GM23338 (cell line): ENCODE data around the gene UBASH3A. TPM values are rescaled to one million over a fixed set of nuclear protein-coding genes. Genes with fewer than 3 reads are reported as not detected.

ENCODE experiments used
- ATAC-seq: fragments of 200-7000 bp; cut with Tn5 transposase; 3 replicates; pipeline ENCODE4 v1.9.1; 2020
- DNase-seq: peaks from one replicate; pipeline ENCODE4 v3.0.0-alpha.2; 2015; ENCODE audit warnings: low spot score
- H2AFZ ChIP-seq: fragments of 200-600 bp; sonication (generic); 2 replicates; pipeline ENCODE4 v1.8.0; 2016; ENCODE audit warnings: antibody characterized with exemption, mild to moderate bottlenecking, moderate library complexity
- H3F3A ChIP-seq: fragments of 200-600 bp; sonication (generic); replicated peaks from 2 replicates; pipeline ENCODE4 v1.8.0; 2017; ENCODE audit warnings: antibody characterized with exemption, mixed run types, low read depth
- H3K27ac ChIP-seq: fragments of 200-600 bp; sonication (generic); 2 replicates; pipeline ENCODE4 v1.6.1; 2016; ENCODE audit warnings: low read depth
- H3K27me3 ChIP-seq: fragments of 200-600 bp; sonication (generic); 2 replicates; pipeline ENCODE4 v1.8.0; 2016; ENCODE audit warnings: mild to moderate bottlenecking, mixed run types, moderate library complexity; ENCODE audit not compliant: insufficient read depth
- H3K36me3 ChIP-seq: fragments of 200-600 bp; sonication (generic); 2 replicates; pipeline ENCODE4 v1.8.0; 2016; ENCODE audit warnings: mild to moderate bottlenecking; ENCODE audit not compliant: insufficient read depth
- H3K4me1 ChIP-seq: fragments of 200-600 bp; sonication (generic); 2 replicates; pipeline ENCODE4 v1.8.0; 2016; ENCODE audit warnings: mild to moderate bottlenecking, moderate library complexity; ENCODE audit not compliant: insufficient read depth
- H3K4me2 ChIP-seq: fragments of 200-600 bp; sonication (generic); 2 replicates; pipeline ENCODE4 v1.7.1; 2017; ENCODE audit warnings: mixed run types
- H3K4me3 ChIP-seq: fragments of 200-600 bp; sonication (generic); 2 replicates; pipeline ENCODE4 v1.6.1; 2016; ENCODE audit warnings: mixed run types
- H3K79me2 ChIP-seq: fragments of 200-600 bp; sonication (generic); replicated peaks from 2 replicates; pipeline ENCODE4 v1.8.0; 2017; ENCODE audit warnings: mild to moderate bottlenecking; ENCODE audit not compliant: insufficient read depth
- H3K9me2 ChIP-seq: fragments of 200-600 bp; sonication (generic); 2 replicates; pipeline ENCODE4 v1.8.0; 2017; ENCODE audit not compliant: insufficient read depth
- H4K20me1 ChIP-seq: fragments of 200-600 bp; sonication (generic); replicated peaks from 2 replicates; pipeline ENCODE4 v1.8.0; 2017; ENCODE audit warnings: mild to moderate bottlenecking; ENCODE audit not compliant: insufficient read depth
- H3K27ac Mint-ChIP-seq: 2 replicates; pipeline ENCODE4 v1.8.0; 2020; ENCODE audit warnings: inconsistent platforms, mild to moderate bottlenecking, moderate library complexity, mixed read lengths
- H3K27me3 Mint-ChIP-seq: 3 replicates; pipeline ENCODE4 v1.8.0; 2022; ENCODE audit warnings: low read depth, mild to moderate bottlenecking, moderate library complexity, mixed read lengths, inconsistent platforms; ENCODE audit not compliant: insufficient read depth, poor library complexity
- H3K36me3 Mint-ChIP-seq: 3 replicates; pipeline ENCODE4 v1.8.0; 2021; ENCODE audit warnings: low read depth, mild to moderate bottlenecking, inconsistent platforms, moderate library complexity, mixed read lengths
- H3K4me1 Mint-ChIP-seq: 3 replicates; pipeline ENCODE4 v1.8.0; 2020; ENCODE audit warnings: mild to moderate bottlenecking, inconsistent platforms, mixed read lengths
- H3K4me3 Mint-ChIP-seq: 3 replicates; pipeline ENCODE4 v1.8.0; 2021; ENCODE audit warnings: moderate library complexity, mild to moderate bottlenecking, inconsistent platforms, mixed read lengths
- H3K9me3 Mint-ChIP-seq: 3 replicates; pipeline ENCODE4 v1.8.0; 2020; ENCODE audit warnings: moderate library complexity, mild to moderate bottlenecking, inconsistent platforms, mixed read lengths
- CREB1 ChIP-seq: fragments of 250-450 bp; sonication (Bioruptor Pico); IDR thresholded peaks from 2 replicates; pipeline ENCODE4 v1.5.0; 2020; ENCODE audit warnings: low read depth, mild to moderate bottlenecking, moderate library complexity
- EZH2 ChIP-seq: fragments of 200-600 bp; sonication (generic); IDR thresholded peaks from one replicate; pipeline ENCODE4 v1.8.0; 2017; ENCODE audit warnings: antibody characterized with exemption, mild to moderate bottlenecking, low read depth; ENCODE audit not compliant: unreplicated experiment
- EZH2phosphoT487 ChIP-seq: fragments of 200-600 bp; sonication (generic); IDR thresholded peaks from one replicate; pipeline ENCODE4 v1.8.1; 2018; ENCODE audit warnings: antibody characterized with exemption; ENCODE audit not compliant: unreplicated experiment
- JUNB ChIP-seq: IDR thresholded peaks from one replicate; pipeline ENCODE4 v1.6.1; 2016; ENCODE audit warnings: antibody characterized with exemption; ENCODE audit not compliant: unreplicated experiment
- POLR2AphosphoS5 ChIP-seq: IDR thresholded peaks from 2 replicates; pipeline ENCODE4 v1.6.1; 2016; ENCODE audit warnings: antibody characterized with exemption, low read depth
- STAT1 ChIP-seq: IDR thresholded peaks from one replicate; pipeline ENCODE4 v1.6.1; 2016; ENCODE audit warnings: antibody characterized with exemption; ENCODE audit not compliant: unreplicated experiment
- ZNF114 ChIP-seq: fragments of 250-450 bp; sonication (Bioruptor Pico); IDR thresholded peaks from 2 replicates; pipeline ENCODE4 v1.5.0; 2020; ENCODE audit warnings: mild to moderate bottlenecking, moderate library complexity
- polyA plus RNA-seq: library from polyadenylated mRNA; unstranded; fragments of >200 nt; fragmentation: Nextera tagmentation; extraction: Ambion mirVana; gene quantifications from 2 replicates; pipeline ENCODE4 v1.2.1, GENCODE V29; 2016
- total RNA-seq: library from RNA; depleted of rRNA; stranded (reverse); fragments of >200 nt; shearing (Covaris generic); gene quantifications from 2 replicates; pipeline ENCODE4 v1.2.3, GENCODE V29; 2014
- TF ChIP-seq, protein P1 (sequence below): fragments of 250-450 bp; sonication (Bioruptor Pico); IDR thresholded peaks from 2 replicates; pipeline ENCODE4 v1.5.0; 2020; ENCODE audit warnings: mild to moderate bottlenecking, moderate library complexity
- TF ChIP-seq, protein P2 (sequence below): IDR thresholded peaks from 2 replicates; pipeline ENCODE4 v1.6.1; 2016; ENCODE audit warnings: antibody characterized with exemption
- TF ChIP-seq, protein P3 (sequence below), 2 experiments: fragments of 200-600 bp in 1 of 2; sonication (generic) in 1 of 2; conservative IDR thresholded peaks; 2 replicates each; pipeline versions ENCODE4 v1.5.1 to v1.6.1; 2016 to 2017; ENCODE audit warnings: antibody characterized with exemption in 2 of 2, low read depth in 2 of 2, mild to moderate bottlenecking in 2 of 2, moderate library complexity in 1 of 2
- TF ChIP-seq, protein P4 (sequence below): IDR thresholded peaks from one replicate; pipeline ENCODE4 v1.6.1; 2018; ENCODE audit warnings: antibody characterized with exemption; ENCODE audit not compliant: unreplicated experiment

The UBASH3A gene
- total and polyA plus RNA-seq, 2 experiments from 2014 or later, result not detected

DNA sequence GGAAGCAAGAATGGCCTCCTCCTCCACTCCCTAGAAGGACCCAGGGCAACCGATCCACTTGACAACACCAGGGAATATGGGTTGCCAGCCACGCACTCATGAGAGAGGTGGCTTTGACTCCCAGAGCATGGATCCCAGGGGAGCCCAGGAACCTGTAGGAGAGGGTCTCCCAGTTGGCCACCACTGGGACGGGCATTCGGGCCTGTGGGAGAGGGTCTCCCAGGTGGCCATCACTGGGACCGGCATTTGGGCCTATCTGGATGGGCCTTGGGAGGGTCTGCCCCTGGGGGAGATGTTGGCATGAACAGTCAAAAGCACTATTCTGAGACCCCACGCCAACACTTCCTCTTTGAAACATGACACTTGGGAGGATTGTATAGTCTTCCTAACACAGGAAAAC is 37.9 kb upstream of the UBASH3A start:
- H3K27ac Mint-ChIP-seq, result no peak overlapping the region
- no peaks in the 10 kb centered on the region for H3F3A ChIP-seq
- H3K4me2 ChIP-seq, result no peak overlapping the region
- no peaks in the 10 kb centered on the region for H3K79me2 ChIP-seq
- H3K36me3 ChIP-seq, result no peaks in the 10 kb centered on the region
- H3K27me3 ChIP-seq, result no peaks in the 10 kb centered on the region
- no peak overlapping the region for H3K4me3 ChIP-seq
- no peaks in the 10 kb centered on the region for H4K20me1 ChIP-seq
- H2AFZ ChIP-seq, result no peak overlapping the region
- peaks cover 7% of the 10 kb centered on the region for H3K27me3 Mint-ChIP-seq
- TF ChIP-seq EZH2 (no peak), STAT1 (no peak), JUNB (no peak), EZH2phosphoT487 (no peak), ZNF114 (no peak), POLR2AphosphoS5 (no peak), CREB1 (no peak)
- TF ChIP-seq, protein P1, sequence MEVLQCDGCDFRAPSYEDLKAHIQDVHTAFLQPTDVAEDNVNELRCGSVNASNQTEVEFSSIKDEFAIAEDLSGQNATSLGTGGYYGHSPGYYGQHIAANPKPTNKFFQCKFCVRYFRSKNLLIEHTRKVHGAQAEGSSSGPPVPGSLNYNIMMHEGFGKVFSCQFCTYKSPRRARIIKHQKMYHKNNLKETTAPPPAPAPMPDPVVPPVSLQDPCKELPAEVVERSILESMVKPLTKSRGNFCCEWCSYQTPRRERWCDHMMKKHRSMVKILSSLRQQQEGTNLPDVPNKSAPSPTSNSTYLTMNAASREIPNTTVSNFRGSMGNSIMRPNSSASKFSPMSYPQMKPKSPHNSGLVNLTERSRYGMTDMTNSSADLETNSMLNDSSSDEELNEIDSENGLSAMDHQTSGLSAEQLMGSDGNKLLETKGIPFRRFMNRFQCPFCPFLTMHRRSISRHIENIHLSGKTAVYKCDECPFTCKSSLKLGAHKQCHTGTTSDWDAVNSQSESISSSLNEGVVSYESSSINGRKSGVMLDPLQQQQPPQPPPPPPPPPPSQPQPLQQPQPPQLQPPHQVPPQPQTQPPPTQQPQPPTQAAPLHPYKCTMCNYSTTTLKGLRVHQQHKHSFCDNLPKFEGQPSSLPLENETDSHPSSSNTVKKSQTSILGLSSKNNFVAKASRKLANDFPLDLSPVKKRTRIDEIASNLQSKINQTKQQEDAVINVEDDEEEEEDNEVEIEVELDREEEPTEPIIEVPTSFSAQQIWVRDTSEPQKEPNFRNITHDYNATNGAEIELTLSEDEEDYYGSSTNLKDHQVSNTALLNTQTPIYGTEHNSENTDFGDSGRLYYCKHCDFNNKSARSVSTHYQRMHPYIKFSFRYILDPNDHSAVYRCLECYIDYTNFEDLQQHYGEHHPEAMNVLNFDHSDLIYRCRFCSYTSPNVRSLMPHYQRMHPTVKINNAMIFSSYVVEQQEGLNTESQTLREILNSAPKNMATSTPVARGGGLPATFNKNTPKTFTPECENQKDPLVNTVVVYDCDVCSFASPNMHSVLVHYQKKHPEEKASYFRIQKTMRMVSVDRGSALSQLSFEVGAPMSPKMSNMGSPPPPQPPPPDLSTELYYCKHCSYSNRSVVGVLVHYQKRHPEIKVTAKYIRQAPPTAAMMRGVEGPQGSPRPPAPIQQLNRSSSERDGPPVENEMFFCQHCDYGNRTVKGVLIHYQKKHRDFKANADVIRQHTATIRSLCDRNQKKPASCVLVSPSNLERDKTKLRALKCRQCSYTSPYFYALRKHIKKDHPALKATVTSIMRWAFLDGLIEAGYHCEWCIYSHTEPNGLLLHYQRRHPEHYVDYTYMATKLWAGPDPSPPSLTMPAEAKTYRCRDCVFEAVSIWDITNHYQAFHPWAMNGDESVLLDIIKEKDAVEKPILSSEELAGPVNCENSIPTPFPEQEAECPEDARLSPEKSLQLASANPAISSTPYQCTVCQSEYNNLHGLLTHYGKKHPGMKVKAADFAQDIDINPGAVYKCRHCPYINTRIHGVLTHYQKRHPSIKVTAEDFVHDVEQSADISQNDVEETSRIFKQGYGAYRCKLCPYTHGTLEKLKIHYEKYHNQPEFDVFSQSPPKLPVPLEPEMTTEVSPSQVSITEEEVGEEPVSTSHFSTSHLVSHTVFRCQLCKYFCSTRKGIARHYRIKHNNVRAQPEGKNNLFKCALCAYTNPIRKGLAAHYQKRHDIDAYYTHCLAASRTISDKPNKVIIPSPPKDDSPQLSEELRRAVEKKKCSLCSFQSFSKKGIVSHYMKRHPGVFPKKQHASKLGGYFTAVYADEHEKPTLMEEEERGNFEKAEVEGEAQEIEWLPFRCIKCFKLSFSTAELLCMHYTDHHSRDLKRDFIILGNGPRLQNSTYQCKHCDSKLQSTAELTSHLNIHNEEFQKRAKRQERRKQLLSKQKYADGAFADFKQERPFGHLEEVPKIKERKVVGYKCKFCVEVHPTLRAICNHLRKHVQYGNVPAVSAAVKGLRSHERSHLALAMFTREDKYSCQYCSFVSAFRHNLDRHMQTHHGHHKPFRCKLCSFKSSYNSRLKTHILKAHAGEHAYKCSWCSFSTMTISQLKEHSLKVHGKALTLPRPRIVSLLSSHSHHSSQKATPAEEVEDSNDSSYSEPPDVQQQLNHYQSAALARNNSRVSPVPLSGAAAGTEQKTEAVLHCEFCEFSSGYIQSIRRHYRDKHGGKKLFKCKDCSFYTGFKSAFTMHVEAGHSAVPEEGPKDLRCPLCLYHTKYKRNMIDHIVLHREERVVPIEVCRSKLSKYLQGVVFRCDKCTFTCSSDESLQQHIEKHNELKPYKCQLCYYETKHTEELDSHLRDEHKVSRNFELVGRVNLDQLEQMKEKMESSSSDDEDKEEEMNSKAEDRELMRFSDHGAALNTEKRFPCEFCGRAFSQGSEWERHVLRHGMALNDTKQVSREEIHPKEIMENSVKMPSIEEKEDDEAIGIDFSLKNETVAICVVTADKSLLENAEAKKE, result no peak
- TF ChIP-seq, protein P2, sequence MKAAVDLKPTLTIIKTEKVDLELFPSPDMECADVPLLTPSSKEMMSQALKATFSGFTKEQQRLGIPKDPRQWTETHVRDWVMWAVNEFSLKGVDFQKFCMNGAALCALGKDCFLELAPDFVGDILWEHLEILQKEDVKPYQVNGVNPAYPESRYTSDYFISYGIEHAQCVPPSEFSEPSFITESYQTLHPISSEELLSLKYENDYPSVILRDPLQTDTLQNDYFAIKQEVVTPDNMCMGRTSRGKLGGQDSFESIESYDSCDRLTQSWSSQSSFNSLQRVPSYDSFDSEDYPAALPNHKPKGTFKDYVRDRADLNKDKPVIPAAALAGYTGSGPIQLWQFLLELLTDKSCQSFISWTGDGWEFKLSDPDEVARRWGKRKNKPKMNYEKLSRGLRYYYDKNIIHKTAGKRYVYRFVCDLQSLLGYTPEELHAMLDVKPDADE, result no peak
- TF ChIP-seq, protein P3, sequence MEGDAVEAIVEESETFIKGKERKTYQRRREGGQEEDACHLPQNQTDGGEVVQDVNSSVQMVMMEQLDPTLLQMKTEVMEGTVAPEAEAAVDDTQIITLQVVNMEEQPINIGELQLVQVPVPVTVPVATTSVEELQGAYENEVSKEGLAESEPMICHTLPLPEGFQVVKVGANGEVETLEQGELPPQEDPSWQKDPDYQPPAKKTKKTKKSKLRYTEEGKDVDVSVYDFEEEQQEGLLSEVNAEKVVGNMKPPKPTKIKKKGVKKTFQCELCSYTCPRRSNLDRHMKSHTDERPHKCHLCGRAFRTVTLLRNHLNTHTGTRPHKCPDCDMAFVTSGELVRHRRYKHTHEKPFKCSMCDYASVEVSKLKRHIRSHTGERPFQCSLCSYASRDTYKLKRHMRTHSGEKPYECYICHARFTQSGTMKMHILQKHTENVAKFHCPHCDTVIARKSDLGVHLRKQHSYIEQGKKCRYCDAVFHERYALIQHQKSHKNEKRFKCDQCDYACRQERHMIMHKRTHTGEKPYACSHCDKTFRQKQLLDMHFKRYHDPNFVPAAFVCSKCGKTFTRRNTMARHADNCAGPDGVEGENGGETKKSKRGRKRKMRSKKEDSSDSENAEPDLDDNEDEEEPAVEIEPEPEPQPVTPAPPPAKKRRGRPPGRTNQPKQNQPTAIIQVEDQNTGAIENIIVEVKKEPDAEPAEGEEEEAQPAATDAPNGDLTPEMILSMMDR (conservative IDR thresholded peaks at IDR 0.05; ENCODE audit: low read depth in 2 of 2), result no peak
- TF ChIP-seq, protein P4, sequence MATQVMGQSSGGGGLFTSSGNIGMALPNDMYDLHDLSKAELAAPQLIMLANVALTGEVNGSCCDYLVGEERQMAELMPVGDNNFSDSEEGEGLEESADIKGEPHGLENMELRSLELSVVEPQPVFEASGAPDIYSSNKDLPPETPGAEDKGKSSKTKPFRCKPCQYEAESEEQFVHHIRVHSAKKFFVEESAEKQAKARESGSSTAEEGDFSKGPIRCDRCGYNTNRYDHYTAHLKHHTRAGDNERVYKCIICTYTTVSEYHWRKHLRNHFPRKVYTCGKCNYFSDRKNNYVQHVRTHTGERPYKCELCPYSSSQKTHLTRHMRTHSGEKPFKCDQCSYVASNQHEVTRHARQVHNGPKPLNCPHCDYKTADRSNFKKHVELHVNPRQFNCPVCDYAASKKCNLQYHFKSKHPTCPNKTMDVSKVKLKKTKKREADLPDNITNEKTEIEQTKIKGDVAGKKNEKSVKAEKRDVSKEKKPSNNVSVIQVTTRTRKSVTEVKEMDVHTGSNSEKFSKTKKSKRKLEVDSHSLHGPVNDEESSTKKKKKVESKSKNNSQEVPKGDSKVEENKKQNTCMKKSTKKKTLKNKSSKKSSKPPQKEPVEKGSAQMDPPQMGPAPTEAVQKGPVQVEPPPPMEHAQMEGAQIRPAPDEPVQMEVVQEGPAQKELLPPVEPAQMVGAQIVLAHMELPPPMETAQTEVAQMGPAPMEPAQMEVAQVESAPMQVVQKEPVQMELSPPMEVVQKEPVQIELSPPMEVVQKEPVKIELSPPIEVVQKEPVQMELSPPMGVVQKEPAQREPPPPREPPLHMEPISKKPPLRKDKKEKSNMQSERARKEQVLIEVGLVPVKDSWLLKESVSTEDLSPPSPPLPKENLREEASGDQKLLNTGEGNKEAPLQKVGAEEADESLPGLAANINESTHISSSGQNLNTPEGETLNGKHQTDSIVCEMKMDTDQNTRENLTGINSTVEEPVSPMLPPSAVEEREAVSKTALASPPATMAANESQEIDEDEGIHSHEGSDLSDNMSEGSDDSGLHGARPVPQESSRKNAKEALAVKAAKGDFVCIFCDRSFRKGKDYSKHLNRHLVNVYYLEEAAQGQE, result no peak
- no peak overlapping the region for H3K4me3 Mint-ChIP-seq
- H3K4me1 ChIP-seq, result no peaks in the 10 kb centered on the region
- DNase-seq, result no peak
- H3K4me1 Mint-ChIP-seq, result peaks cover 10% of the 10 kb centered on the region
- no peaks in the 10 kb centered on the region for H3K36me3 Mint-ChIP-seq
- ATAC-seq, result no peak
- no peaks in the 10 kb centered on the region for H3K9me2 ChIP-seq
- H3K27ac ChIP-seq, result no peak overlapping the region
- H3K9me3 Mint-ChIP-seq, result no peaks in the 10 kb centered on the region
